Lower lobe of right lung (tissue), 2 donors: ENCODE measurements around the gene YTHDC2. TPM values are rescaled to one million over a fixed set of nuclear protein-coding genes. Genes with fewer than 3 reads are reported as not detected.
"Not testable (repeated sequence)": the region's sequence is repeated elsewhere in the genome, so short reads cannot be mapped to it uniquely, and the experiment has no call there.

Experiments used
- ATAC-seq, 2 donors: fragments of 200-7000 bp; cut with Tn5 transposase; one replicate each; pipeline ENCODE4 v1.9.1; 2020 to 2022; ENCODE audit warnings: mild to moderate bottlenecking in 2 of 2, moderate library complexity in 2 of 2
- DNase-seq: peaks from one replicate; pipeline ENCODE4 v3.0.0-alpha.2; 2020
- H3K27ac ChIP-seq: fragments of 200-600 bp; one replicate; pipeline ENCODE4 v1.8.0; 2022
- H3K27me3 ChIP-seq: fragments of 200-600 bp; one replicate; pipeline ENCODE4 v1.8.0; 2022; ENCODE audit warnings: low read depth
- H3K36me3 ChIP-seq: fragments of 200-600 bp; one replicate; pipeline ENCODE4 v1.8.0; 2022; ENCODE audit warnings: mild to moderate bottlenecking
- H3K4me1 ChIP-seq: fragments of 200-600 bp; one replicate; pipeline ENCODE4 v1.8.0; 2022
- H3K4me3 ChIP-seq: fragments of 200-600 bp; one replicate; pipeline ENCODE4 v1.8.0; 2022; ENCODE audit warnings: mild to moderate bottlenecking
- H3K9me3 ChIP-seq: fragments of 200-600 bp; one replicate; pipeline ENCODE4 v1.8.0; 2022
- intact Hi-C: fragments of 100-400 bp; cut with DNase I; formaldehyde crosslinking; loops from one replicate; pipeline ENCODE4 v1.11.0; 2022
- total RNA-seq: library from RNA; stranded (reverse); fragmentation: NEBNext Ultra II Directional; extraction: Animal tissue kit (Norgen Biotek cat#: 25700); gene quantifications from one replicate; pipeline ENCODE4 v1.2.1, GENCODE V29; 2021
- TF ChIP-seq, protein P1 (sequence below): fragments of 200-600 bp; IDR thresholded peaks from one replicate; pipeline ENCODE4 v1.8.0; 2022; ENCODE audit warnings: antibody characterized with exemption, mild to moderate bottlenecking
- donor health status: DM: no; HTN: yes; CAD: no; lungs with severe emphysema.

Gene YTHDC2
- total RNA-seq, 1 donor from 2014 or later, result 21.1 TPM

DNA sequence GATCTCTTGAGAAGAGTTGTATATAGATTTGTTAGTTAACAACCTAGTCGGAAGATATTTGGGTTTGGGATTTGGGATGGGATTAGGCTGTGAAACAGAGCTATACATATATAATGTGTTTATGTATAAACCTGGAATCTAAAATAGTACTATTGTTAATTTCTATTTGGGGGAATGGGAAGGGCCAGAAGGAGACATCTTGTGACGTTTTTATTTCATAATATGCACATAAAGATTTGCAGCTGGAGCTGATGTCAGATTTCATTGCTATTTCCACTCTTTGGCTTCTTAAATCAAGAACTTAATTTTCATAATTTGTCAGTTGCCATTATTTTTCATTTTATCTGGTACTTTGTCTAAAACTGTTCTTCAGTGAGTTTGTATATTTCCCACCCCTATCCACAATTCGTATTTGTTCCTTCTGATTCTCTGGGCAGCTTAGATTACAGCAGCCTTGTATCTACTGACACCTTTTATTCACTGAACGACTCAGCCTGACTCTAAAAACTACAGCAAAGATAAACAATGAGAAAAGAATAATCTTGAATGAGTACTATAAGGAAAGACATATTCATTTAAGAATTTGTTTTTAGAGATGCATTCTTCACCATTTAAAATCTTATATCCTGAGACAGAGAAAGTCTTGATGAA is 86.9 kb downstream of the YTHDC2 start:
- no peaks in the 10 kb centered on the region for H3K27me3 ChIP-seq
- no peak overlapping the region for H3K4me3 ChIP-seq
- no peaks in the 10 kb centered on the region for H3K4me1 ChIP-seq
- intact Hi-C loops, result no loop called here
- ATAC-seq (no peak), DNase-seq (no peak)
- H3K9me3 ChIP-seq, result no peaks in the 10 kb centered on the region
- TF ChIP-seq, protein P1, sequence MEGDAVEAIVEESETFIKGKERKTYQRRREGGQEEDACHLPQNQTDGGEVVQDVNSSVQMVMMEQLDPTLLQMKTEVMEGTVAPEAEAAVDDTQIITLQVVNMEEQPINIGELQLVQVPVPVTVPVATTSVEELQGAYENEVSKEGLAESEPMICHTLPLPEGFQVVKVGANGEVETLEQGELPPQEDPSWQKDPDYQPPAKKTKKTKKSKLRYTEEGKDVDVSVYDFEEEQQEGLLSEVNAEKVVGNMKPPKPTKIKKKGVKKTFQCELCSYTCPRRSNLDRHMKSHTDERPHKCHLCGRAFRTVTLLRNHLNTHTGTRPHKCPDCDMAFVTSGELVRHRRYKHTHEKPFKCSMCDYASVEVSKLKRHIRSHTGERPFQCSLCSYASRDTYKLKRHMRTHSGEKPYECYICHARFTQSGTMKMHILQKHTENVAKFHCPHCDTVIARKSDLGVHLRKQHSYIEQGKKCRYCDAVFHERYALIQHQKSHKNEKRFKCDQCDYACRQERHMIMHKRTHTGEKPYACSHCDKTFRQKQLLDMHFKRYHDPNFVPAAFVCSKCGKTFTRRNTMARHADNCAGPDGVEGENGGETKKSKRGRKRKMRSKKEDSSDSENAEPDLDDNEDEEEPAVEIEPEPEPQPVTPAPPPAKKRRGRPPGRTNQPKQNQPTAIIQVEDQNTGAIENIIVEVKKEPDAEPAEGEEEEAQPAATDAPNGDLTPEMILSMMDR, result no peak
- no peak overlapping the region for H3K27ac ChIP-seq
- no peaks in the 10 kb centered on the region for H3K36me3 ChIP-seq

DNA sequence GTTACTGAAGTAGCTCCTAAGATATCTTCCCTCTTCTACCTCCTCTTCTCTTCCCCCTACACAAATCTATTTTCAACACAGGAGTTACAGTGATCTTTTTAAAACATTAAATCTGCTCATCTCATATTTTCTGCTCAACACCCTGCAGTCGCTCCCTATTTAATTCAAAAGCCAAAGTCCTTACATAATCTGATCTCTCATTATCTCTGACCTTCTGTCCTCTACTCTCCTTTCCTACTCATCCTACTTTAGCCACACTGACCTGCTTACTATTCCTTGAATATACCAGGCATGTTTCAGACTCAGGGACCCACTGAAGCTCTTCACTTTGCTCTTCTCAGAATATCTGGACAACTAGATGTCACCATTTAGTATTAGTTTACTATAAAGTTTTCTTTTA is 87.9 kb downstream of the YTHDC2 start:
- intact Hi-C loops, result no loop called here
- Histone ChIP-seq H3K36me3 (no peaks in the 10 kb centered on the region), H3K9me3 (no peaks in the 10 kb centered on the region), H3K27me3 (peaks cover 5% of the 10 kb centered on the region), H3K4me1 (peaks cover 1% of the 10 kb centered on the region), H3K27ac (no peak overlapping the region), H3K4me3 (no peak overlapping the region)
- DNase-seq, result no peak
- TF ChIP-seq, protein P1, result no peak
- ATAC-seq, result no peak

DNA sequence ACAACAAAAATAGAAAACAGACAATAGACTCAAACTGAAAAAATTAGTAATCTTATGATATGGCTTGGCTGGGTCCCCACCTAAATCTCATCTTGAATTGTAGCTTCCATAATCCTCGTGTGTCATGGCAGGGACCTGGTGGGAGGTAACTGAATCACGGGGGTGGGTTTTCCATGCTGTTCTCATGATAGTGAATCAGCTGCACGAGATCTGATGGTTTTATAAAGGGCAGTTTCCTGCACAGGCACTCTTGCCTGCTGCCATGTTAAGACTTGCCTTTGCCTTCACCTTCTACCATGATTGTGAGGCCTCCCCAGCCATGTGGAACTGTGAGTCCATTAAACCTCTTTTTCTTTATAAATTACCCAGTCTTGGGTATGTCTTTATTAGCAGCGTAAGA is 89.8 kb downstream of the YTHDC2 start:
- H3K4me3 ChIP-seq, H3K9me3 ChIP-seq, H3K27ac ChIP-seq, H3K4me1 ChIP-seq, H3K27me3 ChIP-seq, H3K36me3 ChIP-seq, DNase-seq, intact Hi-C loops, ATAC-seq: not testable (repeated sequence)

DNA sequence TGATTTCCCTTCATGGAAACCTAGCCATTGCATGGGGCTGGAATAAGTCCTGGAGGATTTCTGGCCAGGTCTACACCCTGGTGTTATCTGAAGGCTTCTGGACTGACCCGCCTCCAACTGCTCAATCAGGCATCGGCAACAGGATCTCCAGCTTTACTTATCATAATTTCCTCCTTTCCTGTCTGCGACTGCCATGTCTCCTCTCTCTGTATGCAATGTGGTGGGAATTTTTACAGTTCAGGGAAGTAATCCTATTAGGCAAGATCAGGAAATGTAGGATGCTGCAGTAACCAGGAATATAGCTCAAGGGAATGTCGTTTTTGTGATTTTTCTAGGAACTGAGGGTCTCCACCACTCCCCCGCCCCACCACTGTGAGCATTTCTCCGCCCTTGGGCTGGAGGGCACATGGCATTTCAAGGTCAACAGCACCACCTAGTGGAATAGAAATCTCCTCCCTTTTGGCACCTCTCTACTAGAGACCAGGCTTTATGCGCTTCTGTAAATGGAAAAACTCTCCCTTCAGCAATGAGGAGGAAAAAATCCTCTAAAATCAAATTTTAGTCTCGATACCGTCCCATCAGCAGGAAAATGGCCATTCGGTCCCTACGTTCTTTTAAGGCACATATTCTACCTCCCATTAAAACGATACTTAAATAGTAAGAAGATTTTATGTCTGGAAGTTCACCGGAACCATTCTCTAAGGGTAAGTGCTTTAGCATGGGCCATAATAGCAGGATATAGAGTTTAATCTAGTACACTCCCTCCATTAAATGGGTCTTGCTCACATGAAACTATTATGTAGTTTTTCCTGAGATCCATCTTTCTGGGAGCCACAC is 93.0 kb downstream of the YTHDC2 start:
- ATAC-seq, result peak; percentile 81 to 83
- TF ChIP-seq, protein P1, result peak; percentile 67
- H3K27ac ChIP-seq, result no peak overlapping the region

DNA sequence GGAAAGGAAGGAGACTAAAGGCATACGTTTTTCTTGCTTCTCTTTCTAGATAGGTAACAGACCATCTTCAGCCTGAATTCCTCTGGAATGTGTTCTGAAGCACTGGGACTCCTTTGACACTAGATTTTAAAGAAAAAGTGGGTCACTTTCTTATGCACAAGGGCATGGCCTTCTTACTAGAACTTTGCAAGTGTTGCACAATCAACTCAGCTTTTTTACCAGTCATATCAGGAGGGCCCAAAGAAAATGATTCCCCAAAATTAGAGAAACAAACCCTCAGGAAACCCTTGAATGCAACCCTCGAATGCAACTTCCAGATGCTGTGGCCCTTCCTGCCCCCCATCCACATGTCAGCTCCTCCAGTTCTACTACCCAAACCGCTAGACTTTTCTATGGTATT is 93.9 kb downstream of the YTHDC2 start:
- ATAC-seq (no peak), DNase-seq (no peak)
- intact Hi-C loops, result no loop called here
- H3K27me3 ChIP-seq, result peaks cover 8% of the 10 kb centered on the region
- TF ChIP-seq, protein P1, result no peak
- no peaks in the 10 kb centered on the region for H3K36me3 ChIP-seq
- H3K9me3 ChIP-seq, result no peaks in the 10 kb centered on the region
- no peak overlapping the region for H3K27ac ChIP-seq
- peaks cover 4% of the 10 kb centered on the region for H3K4me1 ChIP-seq
- no peak overlapping the region for H3K4me3 ChIP-seq

More for the DNA sequence above, 93.0 kb downstream of the YTHDC2 start:
- Histone ChIP-seq H3K36me3 (no peaks in the 10 kb centered on the region), H3K9me3 (no peaks in the 10 kb centered on the region), H3K27me3 (peaks cover 8% of the 10 kb centered on the region), H3K4me1 (peaks cover 4% of the 10 kb centered on the region), H3K4me3 (no peak overlapping the region)
- intact Hi-C loops, result no loop called here
- DNase-seq, result no peak

DNA sequence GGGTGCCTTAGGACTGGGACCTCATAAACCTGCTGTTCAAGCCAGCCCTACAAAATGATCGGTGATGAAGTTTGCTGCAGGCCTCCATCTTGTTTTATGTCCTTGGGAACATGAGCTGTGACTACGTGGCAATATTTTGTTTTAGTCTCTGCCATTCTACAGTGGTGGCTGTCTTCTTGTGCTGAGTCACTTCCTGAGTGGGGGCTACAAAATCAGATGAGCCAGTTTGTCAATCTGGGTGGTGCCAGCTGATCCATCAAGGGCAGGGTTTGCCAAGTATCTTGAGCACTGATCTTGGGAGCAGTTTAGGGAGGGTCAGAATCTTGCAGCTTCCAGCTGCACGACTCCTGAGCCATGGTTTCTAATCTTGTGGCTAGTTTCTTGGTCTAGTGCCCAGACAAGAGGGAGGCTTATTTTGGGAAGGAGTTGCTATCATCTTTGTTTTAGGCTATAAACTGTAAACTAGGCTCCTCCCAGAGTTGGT is 94.7 kb downstream of the YTHDC2 start:
- intact Hi-C loops, result no loop called here

More for the DNA sequence above, 94.7 kb downstream of the YTHDC2 start:
- peaks cover 4% of the 10 kb centered on the region for H3K4me1 ChIP-seq
- TF ChIP-seq, protein P1, result no peak
- no peak for DNase-seq
- peaks cover 8% of the 10 kb centered on the region for H3K27me3 ChIP-seq
- H3K36me3 ChIP-seq, result no peaks in the 10 kb centered on the region
- H3K4me3 ChIP-seq, result no peak overlapping the region
- no peak for ATAC-seq
- no peak overlapping the region for H3K27ac ChIP-seq
- H3K9me3 ChIP-seq, result no peaks in the 10 kb centered on the region
